Activated CD4-positive, alpha-beta T cell treated with anti-CD3 and anti-CD28 coated beads, Interleukin-2, amount 10 ng/mL, durations not matched to agents 24 days and 14 days (primary cell): Measurements from ENCODE around the gene PLBD2. TPM values are rescaled to one million over a fixed set of nuclear protein-coding genes. Genes with fewer than 3 reads are reported as not detected.

Experiments
- DNase-seq: peaks from one replicate; pipeline ENCODE4 v3.0.0; 2022
- H3K27ac Mint-ChIP-seq: one replicate; pipeline ENCODE4 v1.8.0; 2022; ENCODE audit warnings: mild to moderate bottlenecking, mixed read lengths
- H3K27me3 Mint-ChIP-seq: one replicate; pipeline ENCODE4 v1.8.0; 2022; ENCODE audit warnings: mixed read lengths
- H3K36me3 Mint-ChIP-seq: one replicate; pipeline ENCODE4 v1.8.0; 2022; ENCODE audit warnings: low read depth, mild to moderate bottlenecking, mixed read lengths
- H3K4me1 Mint-ChIP-seq: one replicate; pipeline ENCODE4 v1.8.0; 2021; ENCODE audit warnings: mixed read lengths
- H3K4me3 Mint-ChIP-seq: one replicate; pipeline ENCODE4 v1.8.0; 2022; ENCODE audit warnings: mild to moderate bottlenecking, moderate library complexity, mixed read lengths
- H3K9me3 Mint-ChIP-seq: one replicate; pipeline ENCODE4 v1.8.0; 2021; ENCODE audit warnings: mixed read lengths
- intact Hi-C: fragments of 100-400 bp; cut with micrococcal nuclease; formaldehyde crosslinking; loops from one replicate; pipeline ENCODE4 v1.15.1; 2023
- total RNA-seq: library from RNA; stranded (reverse); gene quantifications from 2 replicates; pipeline ENCODE4 v1.2.3, GENCODE V29; 2022

Gene PLBD2
- total RNA-seq = 16.0 and 16.3 TPM in 2 replicates

GRCh38 chr12:113358381-113359132 lies at the start of gene PLBD2:
Gene PLBD2, plus strand, starts transcription at chr12:113358587. Its CDS starts 14 bp downstream, at chr12:113358601.
- no peaks in the 10 kb centered on the region for H3K9me3 Mint-ChIP-seq
- peaks cover 16% of the 10 kb centered on the region for H3K4me1 Mint-ChIP-seq
- H3K27ac Mint-ChIP-seq = peak within 1 kb of the TSS; percentile 76
- H3K27me3 Mint-ChIP-seq = peaks cover 3% of the 10 kb centered on the region
- H3K36me3 Mint-ChIP-seq = no peaks in the 10 kb centered on the region
- H3K4me3 Mint-ChIP-seq = peak within 1 kb of the TSS; percentile 89
- peak; percentile 97 for DNase-seq
- intact Hi-C loops = loop anchor here (1.0 to 5.0 kb wide), 3 partner anchors 23 to 173 kb away; partner anchors contain the start of genes DDX54, RITA1, SLC8B1 and TPCN1

GRCh38 chr12:113310489-113310888 lies 47.9 kb upstream of the PLBD2 start:
- Mint-ChIP-seq H3K36me3 (peaks cover 30% of the 10 kb centered on the region), H3K9me3 (no peaks in the 10 kb centered on the region), H3K4me1 (peaks cover 3% of the 10 kb centered on the region), H3K27me3 (no peaks in the 10 kb centered on the region), H3K27ac (no peak overlapping the region), H3K4me3 (no peak overlapping the region)
- intact Hi-C loops = loop anchor here (2.0 kb wide), 1 partner anchor 114 kb away; no protein-coding TSS in a partner anchor
- no peak for DNase-seq

- H3K36me3 Mint-ChIP-seq = peaks cover 35% of the 10 kb centered on the region
- H3K27ac Mint-ChIP-seq = no peak overlapping the region
- intact Hi-C loops = no loop called here
- no peaks in the 10 kb centered on the region for H3K9me3 Mint-ChIP-seq
- DNase-seq = no peak
- H3K27me3 Mint-ChIP-seq = no peaks in the 10 kb centered on the region
- H3K4me3 Mint-ChIP-seq = no peak overlapping the region
- peaks cover 3% of the 10 kb centered on the region for H3K4me1 Mint-ChIP-seq
Measured at GRCh38 chr12:113314121-113314529, 44.3 kb upstream of the PLBD2 start.

- intact Hi-C loops = no loop called here
Measured at GRCh38 chr12:113315358-113315757, 43.0 kb upstream of the PLBD2 start.

GRCh38 chr12:113316155-113316554 lies 42.2 kb upstream of the PLBD2 start:
- Mint-ChIP-seq H3K4me1 (no peaks in the 10 kb centered on the region), H3K4me3 (no peak overlapping the region), H3K36me3 (peaks cover 36% of the 10 kb centered on the region), H3K27me3 (no peaks in the 10 kb centered on the region), H3K9me3 (no peaks in the 10 kb centered on the region), H3K27ac (no peak overlapping the region)
- intact Hi-C loops = no loop called here
- DNase-seq = no peak

More at GRCh38 chr12:113315358-113315757, 43.0 kb upstream of the PLBD2 start:
- Mint-ChIP-seq H3K4me3 (no peak overlapping the region), H3K36me3 (peaks cover 38% of the 10 kb centered on the region), H3K9me3 (no peaks in the 10 kb centered on the region), H3K4me1 (peaks cover 3% of the 10 kb centered on the region), H3K27me3 (no peaks in the 10 kb centered on the region), H3K27ac (no peak overlapping the region)
- no peak for DNase-seq

- DNase-seq = no peak
- Mint-ChIP-seq H3K4me3 (no peak overlapping the region), H3K27ac (no peak overlapping the region), H3K36me3 (peaks cover 35% of the 10 kb centered on the region), H3K4me1 (no peaks in the 10 kb centered on the region), H3K9me3 (no peaks in the 10 kb centered on the region), H3K27me3 (no peaks in the 10 kb centered on the region)
- intact Hi-C loops = no loop called here
Measured at GRCh38 chr12:113317122-113317521, 41.3 kb upstream of the PLBD2 start.

GRCh38 chr12:113318046-113318656 lies 40.2 kb upstream of the PLBD2 start:
- no peak overlapping the region for H3K27ac Mint-ChIP-seq
- peaks cover 4% of the 10 kb centered on the region for H3K4me1 Mint-ChIP-seq
- no peak for DNase-seq
- intact Hi-C loops = no loop called here
- H3K27me3 Mint-ChIP-seq = no peaks in the 10 kb centered on the region
- H3K36me3 Mint-ChIP-seq = peaks cover 41% of the 10 kb centered on the region
- no peaks in the 10 kb centered on the region for H3K9me3 Mint-ChIP-seq
- H3K4me3 Mint-ChIP-seq = no peak overlapping the region

GRCh38 chr12:113318900-113319628 lies 39.3 kb upstream of the PLBD2 start:
- Mint-ChIP-seq H3K4me3 (no peak overlapping the region), H3K36me3 (peaks cover 42% of the 10 kb centered on the region), H3K27me3 (no peaks in the 10 kb centered on the region), H3K9me3 (no peaks in the 10 kb centered on the region), H3K27ac (no peak overlapping the region), H3K4me1 (peaks cover 7% of the 10 kb centered on the region)
- DNase-seq = no peak
- intact Hi-C loops = no loop called here

- intact Hi-C loops = no loop called here
- Mint-ChIP-seq H3K27me3 (no peaks in the 10 kb centered on the region), H3K36me3 (peaks cover 40% of the 10 kb centered on the region), H3K4me3 (no peak overlapping the region), H3K9me3 (no peaks in the 10 kb centered on the region), H3K4me1 (peaks cover 7% of the 10 kb centered on the region), H3K27ac (no peak overlapping the region)
- no peak for DNase-seq
Measured at GRCh38 chr12:113320401-113320800, 38.0 kb upstream of the PLBD2 start.

GRCh38 chr12:113322343-113322742 lies 36.0 kb upstream of the PLBD2 start:
- Mint-ChIP-seq H3K36me3 (peaks cover 45% of the 10 kb centered on the region), H3K4me3 (no peak overlapping the region), H3K27ac (no peak overlapping the region), H3K4me1 (peaks cover 7% of the 10 kb centered on the region), H3K9me3 (no peaks in the 10 kb centered on the region), H3K27me3 (no peaks in the 10 kb centered on the region)
- DNase-seq = no peak
- intact Hi-C loops = no loop called here

- peaks cover 41% of the 10 kb centered on the region for H3K36me3 Mint-ChIP-seq
- H3K4me3 Mint-ChIP-seq = no peak overlapping the region
- intact Hi-C loops = no loop called here
- H3K9me3 Mint-ChIP-seq = no peaks in the 10 kb centered on the region
- DNase-seq = no peak
- H3K4me1 Mint-ChIP-seq = peaks cover 12% of the 10 kb centered on the region
- no peaks in the 10 kb centered on the region for H3K27me3 Mint-ChIP-seq
- H3K27ac Mint-ChIP-seq = no peak overlapping the region
Measured at GRCh38 chr12:113325916-113326315, 32.5 kb upstream of the PLBD2 start.

GRCh38 chr12:113326775-113327395 lies 31.5 kb upstream of the PLBD2 start:
- Mint-ChIP-seq H3K27ac (no peak overlapping the region), H3K27me3 (no peaks in the 10 kb centered on the region), H3K4me3 (no peak overlapping the region), H3K4me1 (peaks cover 13% of the 10 kb centered on the region), H3K36me3 (peaks cover 42% of the 10 kb centered on the region), H3K9me3 (no peaks in the 10 kb centered on the region)
- intact Hi-C loops = no loop called here
- no peak for DNase-seq

GRCh38 chr12:113328368-113328889 lies 30.0 kb upstream of the PLBD2 start:
- no peaks in the 10 kb centered on the region for H3K27me3 Mint-ChIP-seq
- H3K9me3 Mint-ChIP-seq = no peaks in the 10 kb centered on the region
- no peak overlapping the region for H3K4me3 Mint-ChIP-seq
- intact Hi-C loops = no loop called here
- peaks cover 14% of the 10 kb centered on the region for H3K4me1 Mint-ChIP-seq
- H3K27ac Mint-ChIP-seq = no peak overlapping the region
- H3K36me3 Mint-ChIP-seq = peaks cover 41% of the 10 kb centered on the region
- no peak for DNase-seq
